NK-92 (cell line): ENCODE measurements around the gene COL5A1.

Source experiments
- DNase-seq: peaks from one replicate; lab custom pipeline; 2025; ENCODE audit not compliant: unreplicated experiment; lab: John Stamatoyannopoulos, UW

COL5A1 gene

DNA sequence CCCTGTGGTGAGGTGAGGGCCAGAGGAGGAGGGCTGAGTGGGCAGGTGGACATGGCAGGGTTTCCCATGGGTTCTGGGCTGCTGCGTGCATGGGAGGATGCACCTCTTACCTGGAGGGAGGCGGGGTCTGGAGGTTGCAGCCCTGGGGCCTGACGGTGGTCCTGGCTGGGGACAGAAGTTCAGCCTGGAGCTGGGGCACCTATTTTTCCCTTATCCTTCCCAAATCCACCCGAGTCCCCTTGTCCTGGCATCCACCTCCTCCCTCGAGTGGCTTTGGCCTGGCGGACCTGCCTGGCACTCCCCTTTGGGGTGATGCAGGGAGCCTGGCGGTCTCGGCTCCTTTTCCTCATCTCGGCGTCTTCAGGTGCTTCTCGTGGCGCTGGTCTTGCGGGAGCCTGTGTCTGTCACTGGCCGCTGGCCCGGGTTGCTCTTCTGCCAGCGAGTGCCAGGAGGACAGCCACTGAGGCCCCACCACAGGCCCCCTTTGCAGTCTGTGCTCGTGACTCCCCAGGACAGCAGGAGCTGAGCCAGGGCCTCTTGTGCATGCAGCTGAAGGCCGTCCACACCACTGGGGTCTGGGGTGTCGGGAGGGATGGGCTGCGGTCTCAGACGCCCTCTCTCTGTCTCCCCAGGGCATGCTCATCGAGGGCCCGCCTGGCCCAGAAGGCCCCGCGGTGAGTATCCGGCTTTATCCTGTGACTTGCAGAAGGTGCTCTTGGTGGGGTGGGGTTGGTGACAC is 96.4 kb downstream of the COL5A1 start:
- DNase-seq, result no peak

DNA sequence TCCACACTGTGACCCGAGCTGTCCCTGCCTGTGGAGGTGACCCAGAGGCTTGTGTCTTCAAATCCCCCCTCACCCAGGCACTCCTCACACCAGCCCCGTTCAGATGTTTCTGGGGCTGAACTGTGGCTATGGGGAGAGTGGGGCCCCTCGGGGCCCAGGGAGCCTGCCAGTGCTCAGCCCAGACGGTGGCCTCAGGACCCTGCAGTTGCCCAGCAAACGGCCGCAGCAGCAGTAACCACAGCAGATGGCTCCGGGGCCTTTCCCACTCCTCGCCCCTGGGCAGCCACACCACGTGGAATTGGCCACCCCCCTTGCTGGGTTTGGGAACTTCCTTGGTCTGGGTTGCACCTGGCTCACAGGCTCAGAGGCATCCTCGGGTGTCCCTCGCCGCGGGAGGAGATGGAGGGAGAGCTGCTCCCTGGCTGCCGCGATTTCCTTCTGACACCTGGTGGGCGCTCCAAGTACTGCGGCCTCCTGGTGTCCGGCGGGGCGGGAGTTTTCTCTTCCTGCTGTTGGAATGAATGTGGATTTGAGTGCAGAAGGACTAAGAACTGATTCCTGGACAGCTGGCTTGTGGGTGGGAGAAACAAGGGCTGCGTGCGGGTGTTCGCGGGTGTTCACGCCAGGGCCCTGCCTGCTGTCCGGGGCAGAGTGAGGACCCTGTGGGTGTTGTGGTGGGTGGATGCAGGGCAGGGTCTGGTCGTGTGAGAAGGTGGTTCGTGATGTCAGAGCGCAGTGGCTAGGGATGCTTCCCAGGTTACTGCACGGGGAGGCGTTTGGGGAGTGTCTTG is 97.5 kb downstream of the COL5A1 start:
- no peak for DNase-seq

DNA sequence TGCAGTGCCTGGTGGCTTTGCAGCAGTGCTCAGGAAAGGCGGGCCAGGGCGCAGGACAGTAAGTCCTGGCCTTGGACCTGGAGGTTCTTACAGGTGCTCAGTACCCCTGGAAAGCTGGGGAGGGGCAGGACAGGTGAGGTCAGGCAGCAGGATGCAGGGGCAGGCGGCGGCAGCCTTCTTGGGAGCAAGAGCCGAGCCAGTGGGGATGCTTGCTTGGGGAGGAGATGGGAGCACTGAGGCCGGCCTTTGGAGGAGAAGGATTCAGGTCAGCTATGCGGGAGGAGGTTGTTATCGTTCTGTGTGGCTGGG is 98.0 kb downstream of the COL5A1 start:
- DNase-seq, result no peak

DNA sequence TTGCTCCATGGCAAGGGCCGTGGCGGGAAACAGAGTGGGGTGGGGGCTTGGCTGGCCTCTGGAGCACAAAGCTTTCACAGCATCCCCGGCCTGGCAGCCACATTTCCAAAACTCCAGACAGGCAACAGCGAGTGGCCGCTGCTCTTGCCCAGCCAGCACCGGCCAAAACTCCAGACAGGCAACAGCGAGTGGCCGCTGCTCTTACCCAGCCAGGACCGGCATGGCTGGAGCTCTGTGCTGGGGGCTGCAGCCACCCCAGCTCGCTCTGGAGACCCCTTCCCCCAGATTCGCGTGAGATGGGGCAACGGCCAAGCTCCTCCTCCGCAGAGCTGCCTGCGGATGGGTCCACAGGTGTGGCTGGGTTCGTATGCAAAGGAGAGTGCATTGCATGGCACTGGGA is 98.5 kb downstream of the COL5A1 start:
- DNase-seq, result no peak

DNA sequence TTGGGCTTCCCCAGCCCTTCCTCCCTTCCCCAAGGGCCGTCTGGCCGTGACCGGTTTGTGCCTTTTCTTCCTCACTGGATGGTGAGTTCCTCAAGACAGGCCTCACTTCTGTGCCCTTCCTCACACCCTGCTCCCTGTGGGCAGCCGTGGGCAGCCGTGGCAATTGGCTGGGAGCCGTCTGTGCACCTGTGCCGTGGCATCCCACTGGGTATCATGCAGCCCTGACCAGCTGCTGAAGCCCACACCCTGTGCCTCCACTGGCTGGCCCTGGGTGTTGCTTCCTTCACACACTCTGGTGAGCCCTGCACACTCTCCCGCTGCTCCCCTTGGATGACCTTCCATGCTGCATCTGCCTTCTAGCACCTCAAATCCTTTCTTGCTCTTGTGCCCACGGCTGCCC is 100.2 kb downstream of the COL5A1 start:
- no peak for DNase-seq

DNA sequence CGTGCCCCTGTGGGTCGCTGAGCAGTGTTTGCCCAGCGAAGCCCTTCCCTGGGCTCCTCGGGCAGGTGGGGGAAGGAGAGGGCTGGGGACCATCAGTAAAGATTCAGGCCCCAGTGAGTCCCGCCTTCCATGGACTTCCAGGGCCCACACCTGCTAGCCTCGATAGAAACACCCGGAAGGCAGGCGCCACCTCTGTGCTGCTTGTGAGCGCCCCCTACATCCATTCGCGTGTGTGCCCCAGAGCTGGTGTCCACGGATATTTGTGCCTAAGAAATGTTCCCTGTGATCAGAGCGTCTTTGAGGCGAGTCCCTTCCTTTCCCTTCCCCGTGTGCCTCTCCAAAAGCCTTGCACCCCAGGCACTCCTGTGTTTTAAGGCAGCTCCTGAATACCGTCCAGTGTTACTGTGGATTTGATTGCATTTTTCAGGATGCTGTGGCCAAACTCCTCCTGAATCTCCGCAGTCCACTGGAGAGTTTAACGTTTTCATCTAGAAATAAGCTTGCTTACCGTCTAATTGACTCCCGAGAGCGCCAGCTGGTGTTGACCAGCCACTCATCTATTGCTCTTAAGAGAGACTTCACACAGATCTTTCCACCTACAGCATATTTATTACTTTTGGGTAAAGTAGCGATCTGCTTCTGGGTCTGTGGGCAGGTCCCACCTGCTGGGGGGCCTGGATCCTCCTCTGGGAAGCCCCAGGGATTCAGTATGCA is 101.4 kb downstream of the COL5A1 start:
- no peak for DNase-seq

DNA sequence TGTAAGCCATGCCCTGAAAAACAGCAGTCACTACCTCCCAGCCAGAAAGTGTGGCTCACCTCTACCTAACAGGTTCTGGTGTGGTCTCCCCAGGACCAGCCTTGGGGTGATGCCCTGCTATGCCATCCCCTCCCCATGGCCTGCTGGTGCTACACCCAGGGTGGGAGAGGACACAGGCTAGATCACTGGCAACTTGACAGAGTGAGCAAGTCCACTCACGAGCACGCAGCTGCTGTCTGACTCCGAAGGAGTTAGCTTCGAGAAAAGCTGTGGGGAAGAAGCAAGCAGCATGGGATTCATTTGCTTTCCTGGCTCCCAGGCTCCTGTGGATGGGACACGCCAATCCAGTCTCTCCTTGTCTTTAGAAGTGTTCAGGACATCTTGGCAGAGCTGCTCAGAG is 102.2 kb downstream of the COL5A1 start:
- DNase-seq, result no peak

DNA sequence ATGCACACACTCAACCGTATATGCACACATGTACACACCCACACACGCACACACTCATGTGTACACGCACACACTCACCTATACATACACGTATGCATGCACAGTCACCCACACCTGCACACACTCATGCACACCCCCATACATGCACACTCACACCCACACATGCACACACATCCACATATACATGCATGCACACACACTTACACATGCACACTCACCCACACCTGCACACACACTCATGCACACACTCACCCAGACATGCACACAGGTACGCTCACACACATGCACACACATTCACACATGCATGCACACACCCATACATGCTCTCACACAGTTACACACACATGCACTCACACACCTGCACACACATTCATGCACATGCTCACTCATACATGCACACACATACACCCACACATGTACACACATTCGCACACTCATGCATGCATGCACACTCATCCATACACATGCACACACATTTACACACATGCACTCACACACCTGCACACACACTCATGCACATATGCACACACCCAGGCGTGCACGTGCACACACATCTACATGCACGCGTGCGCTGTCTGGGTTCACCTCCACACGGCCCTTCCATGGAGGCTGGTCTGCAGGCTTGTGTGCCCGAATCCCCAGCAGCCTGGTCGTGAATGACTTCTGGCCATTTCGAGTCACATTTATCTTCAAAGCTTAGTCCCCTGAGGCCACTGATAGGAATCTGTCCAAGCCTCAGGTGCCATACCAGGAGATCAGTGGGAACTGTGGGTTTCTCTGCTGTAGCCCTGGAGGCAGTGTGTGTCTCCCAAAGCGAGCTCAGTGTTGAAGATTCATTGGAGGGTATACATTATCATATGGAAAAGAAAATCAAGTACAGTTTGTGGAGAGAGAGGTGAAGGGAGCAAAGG is 103.0 kb downstream of the COL5A1 start:
- DNase-seq, result no peak

DNA sequence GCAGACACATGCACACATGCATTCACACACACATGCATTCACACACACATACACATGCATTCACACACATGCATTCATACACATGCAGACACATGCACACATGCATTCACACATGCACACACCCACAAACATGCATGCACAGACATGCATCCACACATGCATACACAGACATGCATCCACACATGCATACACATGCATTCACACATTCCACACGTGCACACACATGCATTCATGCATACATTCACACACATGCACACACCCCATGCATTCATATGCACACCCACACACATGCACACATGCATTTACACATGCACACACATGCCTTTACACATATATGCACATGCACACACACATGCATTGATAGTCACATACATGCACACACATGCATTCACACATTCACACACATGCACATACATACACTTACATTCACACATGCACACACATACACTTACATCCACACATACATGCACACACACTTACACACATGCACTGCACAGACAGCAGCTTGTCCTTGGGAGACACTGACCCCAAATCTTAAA is 106.4 kb downstream of the COL5A1 start:
- no peak for DNase-seq

DNA sequence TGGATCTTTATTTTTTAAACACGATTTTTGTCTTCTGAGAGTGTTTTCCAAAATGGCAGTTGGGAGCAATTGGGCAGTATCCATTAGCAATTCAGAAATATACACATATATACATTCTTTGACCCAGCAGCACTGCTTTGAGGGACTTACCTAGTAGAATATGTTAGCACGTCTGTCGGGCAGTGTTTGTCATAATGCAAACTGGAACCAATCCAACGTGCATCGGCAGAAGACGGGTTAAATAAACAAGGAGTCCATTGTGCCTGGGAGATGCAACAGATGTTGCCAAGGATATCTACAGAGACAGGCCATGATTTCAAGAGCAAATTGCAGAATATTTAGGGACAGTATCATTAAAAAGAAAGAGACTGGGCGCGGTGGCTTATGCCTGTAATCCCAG is 107.0 kb downstream of the COL5A1 start:
- no peak for DNase-seq

DNA sequence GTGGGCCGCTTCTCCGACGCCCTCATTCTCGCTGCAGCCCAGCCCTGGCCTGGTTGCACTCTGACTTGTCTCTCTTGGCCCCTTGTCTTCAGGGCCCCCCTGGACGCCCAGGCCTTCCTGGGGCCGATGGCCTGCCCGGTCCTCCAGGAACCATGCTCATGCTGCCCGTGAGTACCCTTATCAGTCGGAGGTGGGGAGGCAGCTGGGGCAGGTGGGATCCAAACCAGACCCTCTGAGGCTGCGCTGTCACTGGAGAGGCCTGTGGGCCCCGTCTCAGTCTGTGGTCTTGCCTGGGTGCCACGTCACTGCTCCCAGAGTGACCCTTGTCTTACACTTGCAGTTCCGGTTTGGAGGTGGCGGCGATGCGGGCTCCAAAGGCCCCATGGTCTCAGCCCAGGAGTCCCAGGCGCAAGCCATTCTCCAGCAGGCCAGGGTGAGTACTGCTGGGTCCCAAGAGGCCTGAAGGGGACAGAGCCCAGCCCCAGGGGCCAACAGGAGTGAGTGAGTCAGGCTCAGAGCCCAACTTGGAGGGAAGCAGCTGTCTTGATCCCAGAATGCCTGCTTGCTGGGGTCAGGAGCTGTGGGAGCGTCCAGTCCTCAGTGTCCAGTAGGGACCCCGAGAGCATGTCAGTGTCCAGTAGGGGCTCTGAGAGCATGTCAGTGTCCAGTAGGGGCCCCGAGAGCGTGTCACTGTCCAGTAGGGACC is 109.0 kb downstream of the COL5A1 start:
- no peak for DNase-seq

DNA sequence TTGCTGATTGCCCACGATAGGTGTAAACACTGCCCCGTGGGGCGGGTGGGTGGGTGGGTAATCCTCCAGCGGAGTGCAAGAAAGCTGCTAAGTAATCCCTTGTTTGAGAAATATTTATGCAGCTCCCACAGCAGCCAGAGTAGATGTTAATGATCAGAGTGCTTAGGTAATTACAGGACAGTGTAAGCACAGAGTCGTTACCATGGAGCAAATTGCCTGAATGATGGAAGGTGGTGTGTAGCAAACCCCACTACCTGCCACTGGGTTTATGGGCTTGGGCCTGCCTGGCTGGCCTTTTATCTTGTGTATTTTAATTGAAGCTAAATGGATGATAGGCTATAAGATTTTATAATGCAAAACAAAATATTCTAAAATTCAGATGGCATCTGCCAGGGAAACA is 110.0 kb downstream of the COL5A1 start:
- DNase-seq, result no peak

DNA sequence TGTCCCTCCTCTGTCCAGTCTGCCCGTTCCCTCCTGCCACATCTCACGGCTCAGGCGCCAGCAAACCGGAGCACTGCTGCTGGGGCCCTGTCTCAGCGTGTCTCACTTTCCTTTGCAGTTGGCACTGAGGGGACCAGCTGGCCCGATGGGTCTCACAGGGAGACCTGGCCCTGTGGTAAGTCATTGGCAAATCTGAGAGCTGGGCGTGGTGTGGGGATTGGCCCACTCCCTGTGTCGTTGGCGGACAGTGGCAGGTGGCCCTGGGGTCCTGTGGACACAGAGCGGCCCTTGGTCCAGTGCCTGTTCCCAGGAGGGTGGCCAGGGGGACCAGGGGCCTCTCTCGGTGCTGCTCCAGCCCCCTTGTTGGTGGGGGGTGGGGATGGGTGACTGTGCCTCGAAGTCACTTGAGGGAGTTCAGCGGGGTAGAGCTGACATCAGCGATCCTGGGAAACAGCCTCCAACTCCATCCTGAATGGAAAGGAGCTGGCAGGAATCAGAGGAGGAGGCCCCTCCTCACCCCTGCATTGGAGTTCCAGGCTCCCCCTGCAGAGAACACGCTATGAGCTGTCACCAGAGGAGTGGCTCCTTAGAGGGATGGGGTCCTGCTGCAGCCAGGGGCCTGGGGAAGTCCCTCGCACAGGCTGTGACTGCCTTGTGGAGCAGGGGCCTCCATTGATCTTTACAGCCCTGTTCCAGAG is 111.0 kb downstream of the COL5A1 start:
- no peak for DNase-seq

DNA sequence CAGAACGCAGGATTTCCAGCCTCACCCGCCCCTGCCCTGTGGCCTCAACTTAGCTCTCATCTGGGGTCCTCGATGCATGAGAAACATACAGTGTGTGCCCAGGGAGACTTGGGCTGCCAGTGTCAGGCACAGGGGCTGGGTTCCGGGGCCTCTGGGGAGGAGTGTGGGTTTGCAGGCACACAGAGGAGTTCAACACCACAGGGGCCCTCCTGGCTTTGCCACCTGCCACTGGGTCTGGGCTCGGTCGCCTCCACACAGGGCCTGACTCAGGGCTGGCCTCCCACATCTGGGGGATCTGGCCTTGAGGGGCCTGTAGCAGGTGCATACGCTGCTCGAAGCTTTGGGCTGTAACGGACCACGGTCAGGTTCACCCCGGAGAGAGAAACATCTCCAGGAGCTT is 111.6 kb downstream of the COL5A1 start:
- DNase-seq, result no peak

DNA sequence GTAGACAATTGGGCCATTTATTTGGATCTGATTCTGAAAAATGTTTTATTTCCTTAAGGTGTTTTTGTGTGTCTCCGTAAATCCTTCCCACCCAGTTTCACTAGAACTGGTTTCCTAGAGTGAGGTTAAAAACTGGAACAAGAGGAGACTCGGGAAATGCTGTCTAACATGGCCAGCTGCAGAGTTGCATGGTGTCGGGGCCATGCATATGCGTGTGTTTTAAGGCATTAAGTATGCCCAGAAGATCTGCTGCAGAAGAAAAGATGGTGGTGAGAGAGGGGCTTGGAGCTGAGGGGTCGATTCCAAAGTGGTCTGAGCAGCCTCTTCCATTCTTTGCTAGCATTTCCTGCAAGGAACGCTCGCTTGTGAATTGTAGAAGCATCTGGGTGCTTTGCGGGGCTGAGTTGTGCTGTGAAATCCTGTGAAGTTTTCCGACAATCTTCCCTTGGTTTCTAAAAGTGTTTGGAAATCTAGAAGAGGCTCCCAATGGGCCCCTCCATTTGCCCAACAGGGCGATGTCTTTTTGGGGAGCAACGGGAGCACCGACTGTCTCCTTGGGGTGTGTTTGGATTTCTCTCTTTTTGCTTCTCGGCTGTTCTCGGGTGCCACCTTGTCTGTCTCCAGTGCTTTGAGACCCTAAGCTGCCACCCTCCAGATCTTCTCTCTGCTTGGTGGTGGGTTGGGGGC is 113.8 kb downstream of the COL5A1 start:
- DNase-seq, result no peak

DNA sequence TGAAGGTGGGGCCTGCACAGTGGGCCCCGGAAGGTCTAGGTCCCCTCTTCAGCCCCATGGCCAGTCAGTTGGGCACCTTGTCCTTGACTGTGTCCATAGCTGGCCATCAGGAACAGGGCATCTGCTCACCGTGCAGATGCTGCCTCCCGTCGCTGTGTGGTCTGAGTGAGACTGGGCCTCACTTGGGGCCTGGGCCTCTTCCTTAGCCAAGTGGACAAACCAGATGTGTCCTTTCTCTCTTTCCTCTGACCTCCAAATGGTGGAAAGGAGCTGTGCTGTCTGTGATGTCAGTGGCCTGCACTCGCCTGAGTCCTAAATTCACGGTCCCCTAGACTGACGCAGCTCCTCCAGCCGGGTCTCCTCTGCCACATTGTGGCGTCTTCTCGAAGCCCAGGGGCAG is 114.5 kb downstream of the COL5A1 start:
- DNase-seq, result no peak

DNA sequence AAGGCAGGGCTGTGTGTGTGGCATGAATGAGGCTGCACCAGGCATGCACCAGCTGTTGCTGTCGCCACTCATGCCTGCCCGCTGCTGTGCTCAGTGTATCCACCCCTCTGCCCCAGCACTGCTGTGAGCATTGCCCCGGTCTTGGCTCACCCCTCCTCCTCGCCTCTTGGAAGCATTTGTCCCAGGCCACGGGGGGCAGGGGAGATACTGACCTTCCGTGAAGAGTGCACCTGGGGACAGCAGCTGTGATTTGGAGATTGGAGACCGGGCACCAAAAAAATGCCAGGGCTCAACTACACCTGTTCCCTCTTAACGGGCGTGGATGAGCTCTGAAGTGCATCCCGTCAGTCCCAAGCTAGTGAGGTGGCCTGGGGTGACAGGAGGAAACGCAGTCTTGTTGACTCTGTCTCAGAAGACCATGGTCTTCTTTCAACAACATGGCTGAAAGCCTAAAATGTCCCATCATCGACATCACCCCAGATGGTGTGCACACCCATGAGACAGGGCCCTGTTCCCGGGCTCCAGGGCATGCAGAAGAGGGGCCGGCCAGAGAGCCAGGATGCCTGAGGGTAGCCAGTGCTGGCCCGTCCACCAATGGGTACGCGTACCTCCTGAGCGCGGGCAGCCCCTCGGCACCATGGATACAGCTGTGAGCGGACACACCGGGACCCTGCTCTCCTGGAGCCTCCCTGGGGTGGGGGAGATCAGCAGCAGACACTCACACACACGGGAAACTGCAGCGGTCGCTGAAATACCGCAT is 115.8 kb downstream of the COL5A1 start:
- no peak for DNase-seq

DNA sequence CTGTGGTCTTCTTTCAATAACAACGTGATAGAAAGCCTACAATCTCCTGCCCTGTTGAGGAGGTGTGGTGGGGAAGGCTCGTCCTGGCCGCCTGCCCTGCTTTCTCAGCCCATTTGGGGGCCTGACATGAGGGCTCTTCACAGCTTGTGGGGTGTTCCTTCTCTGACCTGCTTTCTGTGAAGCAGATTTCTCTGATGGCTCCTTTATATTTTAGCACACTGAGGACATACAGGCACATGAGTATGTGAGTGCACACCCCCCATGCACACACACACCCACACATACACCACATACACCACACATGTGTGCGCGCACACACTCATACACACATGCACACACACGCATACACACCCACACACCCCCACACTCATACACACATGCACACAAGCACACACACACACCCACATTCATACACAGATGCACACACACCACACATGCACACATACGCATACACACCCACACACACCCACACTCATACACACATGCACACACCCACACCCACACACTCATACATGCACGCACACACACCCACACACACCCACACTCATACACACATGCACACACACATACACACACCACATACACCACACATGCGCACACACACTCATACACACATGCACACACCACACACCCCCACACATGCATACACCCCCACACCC is 117.5 kb downstream of the COL5A1 start:
- DNase-seq, result no peak
